ENCODE measurements around the gene PPP2R2C.

DNA sequence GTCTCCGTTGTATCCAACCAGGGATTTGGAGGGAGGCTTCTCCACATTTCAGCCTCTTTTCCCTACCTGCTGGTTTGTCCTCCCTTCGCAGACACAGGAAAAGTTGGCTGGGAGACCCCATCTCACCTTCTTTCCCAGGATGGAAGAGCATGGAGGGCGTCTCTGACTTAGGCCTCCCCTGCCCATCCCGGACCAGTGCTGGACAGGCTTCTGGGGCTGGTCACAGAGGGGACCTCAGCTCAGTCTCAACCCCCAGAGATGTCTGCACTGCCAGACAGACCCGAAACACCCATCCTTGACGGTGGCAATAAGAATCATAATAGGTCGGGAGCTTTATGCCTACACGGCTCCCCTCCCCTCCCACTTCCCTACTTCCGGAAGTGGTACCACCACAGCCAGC, 201.2 kb downstream of the PPP2R2C start:
- no peak for TF ChIP-seq PHTF2 (CRISPR knock-in tag; IDR thresholded peaks at IDR 0.05)
- TF ChIP-seq TAF7 (tag; IDR thresholded peaks at IDR 0.05): no peak
- no peak for TF ChIP-seq SRF (CRISPR knock-in tag; IDR thresholded peaks at IDR 0.05)
- TF ChIP-seq DNMT1 (IDR thresholded peaks at IDR 0.05): no peak
- TF ChIP-seq SMARCB1 (IDR thresholded peaks at IDR 0.05; ENCODE audit: insufficient read length, low read depth): no peak
- TF ChIP-seq, protein P1, sequence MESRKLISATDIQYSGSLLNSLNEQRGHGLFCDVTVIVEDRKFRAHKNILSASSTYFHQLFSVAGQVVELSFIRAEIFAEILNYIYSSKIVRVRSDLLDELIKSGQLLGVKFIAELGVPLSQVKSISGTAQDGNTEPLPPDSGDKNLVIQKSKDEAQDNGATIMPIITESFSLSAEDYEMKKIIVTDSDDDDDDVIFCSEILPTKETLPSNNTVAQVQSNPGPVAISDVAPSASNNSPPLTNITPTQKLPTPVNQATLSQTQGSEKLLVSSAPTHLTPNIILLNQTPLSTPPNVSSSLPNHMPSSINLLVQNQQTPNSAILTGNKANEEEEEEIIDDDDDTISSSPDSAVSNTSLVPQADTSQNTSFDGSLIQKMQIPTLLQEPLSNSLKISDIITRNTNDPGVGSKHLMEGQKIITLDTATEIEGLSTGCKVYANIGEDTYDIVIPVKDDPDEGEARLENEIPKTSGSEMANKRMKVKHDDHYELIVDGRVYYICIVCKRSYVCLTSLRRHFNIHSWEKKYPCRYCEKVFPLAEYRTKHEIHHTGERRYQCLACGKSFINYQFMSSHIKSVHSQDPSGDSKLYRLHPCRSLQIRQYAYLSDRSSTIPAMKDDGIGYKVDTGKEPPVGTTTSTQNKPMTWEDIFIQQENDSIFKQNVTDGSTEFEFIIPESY (CRISPR knock-in tag; IDR thresholded peaks at IDR 0.05): no peak
- no peak for TF ChIP-seq ZBTB8A (IDR thresholded peaks at IDR 0.05; ENCODE audit: partially characterized antibody)
- no peak for TF ChIP-seq TCF7L2 (IDR thresholded peaks at IDR 0.05; ENCODE audit: low read depth, low read length)
- TF ChIP-seq ZFP36 (IDR thresholded peaks at IDR 0.05; ENCODE audit: low read depth, low read length, partially characterized antibody): no peak
- TF ChIP-seq BMI1 (IDR thresholded peaks at IDR 0.05; ENCODE audit: low read length): no peak
- no peak for TF ChIP-seq BHLHE40 (IDR thresholded peaks at IDR 0.05; ENCODE audit: low read length)
- TF ChIP-seq, protein P2, sequence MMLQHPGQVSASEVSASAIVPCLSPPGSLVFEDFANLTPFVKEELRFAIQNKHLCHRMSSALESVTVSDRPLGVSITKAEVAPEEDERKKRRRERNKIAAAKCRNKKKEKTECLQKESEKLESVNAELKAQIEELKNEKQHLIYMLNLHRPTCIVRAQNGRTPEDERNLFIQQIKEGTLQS (IDR thresholded peaks at IDR 0.05): no peak
- TF ChIP-seq, protein P2 (CRISPR knock-in tag; conservative IDR thresholded peaks at IDR 0.05): no peak
